ENCODE results near the gene CLPTM1L. TPM values are rescaled to one million over a fixed set of nuclear protein-coding genes. Genes with fewer than 3 reads are reported as not detected.

Gene CLPTM1L
- total and polyA plus RNA-seq, 10 donors, result 39.7 to 118 (median 94.9) TPM

- intact Hi-C loops (cut with DNase I; ENCODE audit: low total_unique reads), result no loop called here
- Histone ChIP-seq H3K4me3 (no peak overlapping the region), H3K36me3 (peaks cover 0 to 63% (median 56%) of the 10 kb centered on the region in 6 donors), H3K9me3 (no peaks in the 10 kb centered on the region), H3K27ac (peak overlapping the region in 1 of 8 donors; percentile 85), H3K4me1 (peaks cover 9 to 43% (median 38%) of the 10 kb centered on the region in 6 donors), H3K27me3 (replicated peaks in 1 of 7) (peaks cover 0 to 7% (median 0%) of the 10 kb centered on the region in 7 donors)
- DNase-seq, result peak; percentile 60
- 90 to 95% (median 94%) methylated on average over 26 of the region's 26 CpGs for WGBS, 5 donors
- no peak for TF ChIP-seq POLR2A (IDR thresholded peaks at IDR 0.05)
- TF ChIP-seq POLR2AphosphoS5 (IDR thresholded peaks at IDR 0.05), result peak in 1 of 3 donors; percentile 14
- no peak for TF ChIP-seq CTCF (IDR thresholded peaks at IDR 0.05 in 8 of 11, conservative IDR thresholded peaks at IDR 0.05 in 3 of 11)
Measured at GRCh38 chr5:1317921-1318565, 26.9 kb downstream of the CLPTM1L start.

GRCh38 chr5:1316588-1317340 is 28.1 kb downstream of the CLPTM1L start:
- Histone ChIP-seq H3K27me3 (replicated peaks in 1 of 7) (peaks cover 0 to 12% (median 0%) of the 10 kb centered on the region in 7 donors), H3K9me3 (peaks cover 0 to under 1% (median 0%) of the 10 kb centered on the region in 8 donors), H3K36me3 (peaks cover 0 to 50% (median 43%) of the 10 kb centered on the region in 6 donors), H3K4me1 (peaks cover 12 to 56% (median 45%) of the 10 kb centered on the region in 6 donors), H3K27ac (peak overlapping the region in 6 of 8 donors; percentile 4 to 85 (median 77)), H3K4me3 (peak overlapping the region in 4 of 8 donors; percentile 23 to 64 (median 27))
- WGBS, 5 donors, result 39 to 59% (median 54%) methylated on average over 17 of the region's 17 CpGs
- peak in 1 of 3 donors; percentile 30 for TF ChIP-seq POLR2AphosphoS5 (IDR thresholded peaks at IDR 0.05)
- no peak for TF ChIP-seq CTCF (IDR thresholded peaks at IDR 0.05 in 8 of 11, conservative IDR thresholded peaks at IDR 0.05 in 3 of 11)
- no peak for TF ChIP-seq POLR2A (IDR thresholded peaks at IDR 0.05)
- peak; percentile 48 for DNase-seq
- intact Hi-C loops (cut with DNase I; ENCODE audit: low total_unique reads), result no loop called here

- peak; percentile 52 to 72 (median 58) for TF ChIP-seq POLR2AphosphoS5 (IDR thresholded peaks at IDR 0.05)
- TF ChIP-seq POLR2A (IDR thresholded peaks at IDR 0.05), result no peak
- intact Hi-C loops (cut with DNase I; ENCODE audit: low total_unique reads), result no loop called here
- Histone ChIP-seq H3K9me3 (peaks cover 0 to 9% (median 7%) of the 10 kb centered on the region in 8 donors), H3K36me3 (peaks cover 0 to 42% (median 35%) of the 10 kb centered on the region in 6 donors), H3K27me3 (replicated peaks in 1 of 7) (peaks cover 0 to 20% (median 0%) of the 10 kb centered on the region in 7 donors), H3K4me1 (peaks cover 12 to 57% (median 45%) of the 10 kb centered on the region in 6 donors), H3K4me3 (peak overlapping the region in 7 of 8 donors; percentile 20 to 64 (median 26)), H3K27ac (peak overlapping the region in 7 of 8 donors; percentile 4 to 85 (median 77))
- peak; percentile 84 for DNase-seq
- 15 to 26% (median 22%) methylated on average over 28 to 33 of the region's 33 CpGs for WGBS, 5 donors
Measured at GRCh38 chr5:1315709-1316587, 29.0 kb downstream of the CLPTM1L start.
